ENCODE measurements around the gene ZBTB32. TPM values are rescaled to one million over a fixed set of nuclear protein-coding genes. Genes with fewer than 3 reads are reported as not detected.
"Not testable (repeated sequence)": the region's sequence is repeated elsewhere in the genome, so short reads cannot be mapped to it uniquely, and the experiment has no call there.

Gene ZBTB32
- polyA plus RNA-seq (2011; rRNA removed) (not detected in 2 replicates), polyA plus RNA-seq (2017; fragmentation: RNase III; extraction: RNeasy Plus Mini Kit Qiagen cat#74134 plus additional on column Dnase treatment) (not detected in 3 replicates), polyA minus RNA-seq (2011; rRNA and poly(A)+ RNA removed) (not detected in 2 replicates)
- not detected in 2 replicates for polyA plus RNA-seq (2012; cell fraction: cytosol; rRNA removed)
- not detected in 2 replicates for polyA plus RNA-seq (2012; cell fraction: nucleus; rRNA removed)

DNA sequence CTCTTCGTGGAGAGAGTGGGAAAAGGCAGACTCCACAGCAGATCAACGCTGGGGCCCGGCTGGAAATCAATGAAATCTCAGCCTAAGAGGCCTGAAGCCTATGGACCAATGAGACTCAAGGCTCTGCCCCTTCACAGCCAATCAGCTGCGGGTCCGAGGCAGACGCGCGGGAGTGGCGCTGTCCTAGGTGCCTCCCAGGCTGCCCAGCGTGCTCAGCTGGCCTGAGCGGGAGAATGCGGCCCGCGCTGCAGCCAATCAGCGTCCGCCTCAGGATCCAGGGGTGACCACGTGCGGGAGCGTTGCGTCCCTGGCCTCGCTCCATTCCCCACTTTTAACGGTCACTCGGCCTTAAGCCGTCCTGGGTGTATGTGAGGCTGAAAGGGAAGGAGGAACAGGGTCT lies at the start of gene ZBTB32:
Gene ZBTB32, plus strand, starts transcription at position 341 of the 400 bp plus-strand sequence. CDS start 10,069 bp downstream, outside the sequence.
- no peak for ATAC-seq
- ChIA-PET POLR2A (interaction anchor here (0.7 kb wide), 1 partner anchor 415 kb away, joined by 4 read pairs; no protein-coding TSS in a partner anchor), CTCF (interaction anchor here (1.0 to 13.6 kb wide), 7 partner anchors 10 to 228 kb away, joined by 3 to 161 read pairs (median 14); no protein-coding TSS in a partner anchor)

DNA sequence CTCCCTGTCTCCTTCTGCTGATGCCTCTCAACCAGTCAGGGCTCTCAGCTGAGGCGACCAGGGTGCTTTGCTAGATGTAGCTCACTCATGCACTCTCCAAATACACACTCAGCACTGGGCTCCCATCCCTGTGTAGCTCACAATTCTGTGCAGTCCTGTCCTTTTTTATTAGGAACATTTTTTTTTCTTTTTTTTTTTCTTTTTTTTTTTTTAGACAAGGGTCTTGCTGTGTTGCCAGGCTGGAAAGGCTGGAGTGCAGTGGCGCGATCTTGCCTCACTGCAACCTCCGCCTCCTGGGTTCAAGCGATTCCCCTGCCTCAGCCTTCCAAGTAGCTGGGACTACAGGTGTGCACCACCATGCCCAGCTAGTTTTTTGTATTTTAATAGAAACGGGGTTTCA lies 49.5 kb upstream of the ZBTB32 start:
- ATAC-seq; H3K27ac ChIP-seq; H3K4me1 ChIP-seq; H3K4me2 ChIP-seq; FAIRE-seq; H3K4me3 ChIP-seq; H3K9me3 ChIP-seq; DNase-seq (ENCODE audit: low read depth in 1 of 2, low spot score in 1 of 2): not testable (repeated sequence)
- WGBS (ENCODE audit: missing lambda C conversion rate), result 92% methylated on average over 6 of the region's 6 CpGs
- POLR2A ChIA-PET, result interaction anchor here (0.6 to 1.6 kb wide), 5 partner anchors 10 to 179 kb away, joined by 3 to 4 read pairs (median 3); no protein-coding TSS in a partner anchor
- CTCF ChIA-PET, result interaction anchor here (0.6 to 3.5 kb wide), 9 partner anchors 13 to 323 kb away, joined by 3 to 16 read pairs (median 4); no protein-coding TSS in a partner anchor

More for the DNA sequence above, at the start of gene ZBTB32:
- no peak for TF ChIP-seq RAD21 (conservative IDR thresholded peaks at IDR 0.05 in 1 of 2, IDR thresholded peaks at IDR 0.05 in 1 of 2)
- no peak for TF ChIP-seq RNF2 (IDR thresholded peaks at IDR 0.05; ENCODE audit: borderline replicate concordance, low read depth)
- no peak for TF ChIP-seq RARB (CRISPR knock-in tag; IDR thresholded peaks at IDR 0.05)
- TF ChIP-seq ZC3H11A (IDR thresholded peaks at IDR 0.05), result no peak
- no peak for TF ChIP-seq FOXS1 (CRISPR knock-in tag; IDR thresholded peaks at IDR 0.05)
- TF ChIP-seq REST (IDR thresholded peaks at IDR 0.05), result peak; percentile 31; the same call in 1 of the 2 replicates
- TF ChIP-seq SMC3 (IDR thresholded peaks at IDR 0.05), result no peak
- Histone ChIP-seq H3K4me1 (no peaks in the 10 kb centered on the region), H3K4me2 (no peak within 1 kb of the TSS), H3K9me3 (no peaks in the 10 kb centered on the region), H3K27ac (no peak within 1 kb of the TSS), H3K4me3 (no peak within 1 kb of the TSS)
- 88% methylated on average over 24 of the region's 24 CpGs for WGBS (ENCODE audit: missing lambda C conversion rate)
- DNase-seq (ENCODE audit: low read depth in 1 of 2, low spot score in 1 of 2), result no peak
- FAIRE-seq, result no peak

- ChIA-PET CTCF (interaction anchor here (0.6 to 3.5 kb wide), 12 partner anchors 10 to 107 kb away, joined by 3 to 16 read pairs (median 4); partner anchors contain the start of gene UPK1A), POLR2A (interaction anchor here (0.6 to 1.6 kb wide), 4 partner anchors 12 to 178 kb away, joined by 3 to 4 read pairs (median 4); no protein-coding TSS in a partner anchor)
- Histone ChIP-seq H3K9me3 (no peaks in the 10 kb centered on the region), H3K4me2 (no peak overlapping the region), H3K27ac (no peak overlapping the region), H3K4me3 (no peak overlapping the region), H3K4me1 (no peaks in the 10 kb centered on the region)
- ATAC-seq (no peak), DNase-seq (ENCODE audit: low read depth in 1 of 2, low spot score in 1 of 2) (no peak), FAIRE-seq (peak; percentile 43)
- WGBS (ENCODE audit: missing lambda C conversion rate), result 89% methylated on average over 4 of the region's 4 CpGs
- TF ChIP-seq EHF (CRISPR knock-in tag; IDR thresholded peaks at IDR 0.05) (no peak), NFE2L2 (conservative IDR thresholded peaks at IDR 0.05; ENCODE audit: low read length) (no peak), FOSL2 (IDR thresholded peaks at IDR 0.05) (no peak), FOSL2 (CRISPR knock-in tag; IDR thresholded peaks at IDR 0.05) (no peak), REST (IDR thresholded peaks at IDR 0.05) (no peak), HEYL (CRISPR knock-in tag; IDR thresholded peaks at IDR 0.05) (no peak), HMGXB4 (CRISPR knock-in tag; IDR thresholded peaks at IDR 0.05; ENCODE audit: borderline replicate concordance) (no peak), NR3C1 (IDR thresholded peaks at IDR 0.05) (no peak), SREBF2 (IDR thresholded peaks at IDR 0.05) (no peak), RARB (CRISPR knock-in tag; IDR thresholded peaks at IDR 0.05) (no peak), TP53 (CRISPR knock-in tag; IDR thresholded peaks at IDR 0.05) (no peak), TFCP2L1 (CRISPR knock-in tag; IDR thresholded peaks at IDR 0.05) (no peak)
- TF ChIP-seq, protein P1, sequence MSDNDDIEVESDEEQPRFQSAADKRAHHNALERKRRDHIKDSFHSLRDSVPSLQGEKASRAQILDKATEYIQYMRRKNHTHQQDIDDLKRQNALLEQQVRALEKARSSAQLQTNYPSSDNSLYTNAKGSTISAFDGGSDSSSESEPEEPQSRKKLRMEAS (IDR thresholded peaks at IDR 0.05), result no peak
- TF ChIP-seq, protein P2, sequence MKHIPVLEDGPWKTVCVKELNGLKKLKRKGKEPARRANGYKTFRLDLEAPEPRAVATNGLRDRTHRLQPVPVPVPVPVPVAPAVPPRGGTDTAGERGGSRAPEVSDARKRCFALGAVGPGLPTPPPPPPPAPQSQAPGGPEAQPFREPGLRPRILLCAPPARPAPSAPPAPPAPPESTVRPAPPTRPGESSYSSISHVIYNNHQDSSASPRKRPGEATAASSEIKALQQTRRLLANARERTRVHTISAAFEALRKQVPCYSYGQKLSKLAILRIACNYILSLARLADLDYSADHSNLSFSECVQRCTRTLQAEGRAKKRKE (CRISPR knock-in tag; IDR thresholded peaks at IDR 0.05; ENCODE audit: low read depth), result no peak
Observed at GRCh38 chr19:35655600-35655999, 48.8 kb upstream of the ZBTB32 start.
